BLaER1 treated with 17β-estradiol and CSF1 and Interleukin-3, amounts not matched to agents 10 nM and 100 nM (cell line): ENCODE results near the gene CCDC171.
A peak's percentile ranks its signal among the peaks of the same experiment; 100 is the strongest.

ENCODE experiments used
- H3K27ac ChIP-seq, 11 experiments: shearing (Covaris generic); formaldehyde crosslinking; 2 replicates each; pipeline ENCODE4 v1.8.1; 2022
- H3K27me3 ChIP-seq, 11 experiments: shearing (Covaris generic); formaldehyde crosslinking; 2 replicates each; pipeline ENCODE4 v1.8.1; 2022
- H3K36me3 ChIP-seq, 11 experiments: shearing (Covaris generic); formaldehyde crosslinking; 2 replicates each; pipeline ENCODE4 v1.8.1; 2022
- H3K4me1 ChIP-seq, 10 experiments: shearing (Covaris generic); formaldehyde crosslinking; 2 replicates each; pipeline ENCODE4 v1.8.1; 2022
- H3K4me2 ChIP-seq, 11 experiments: shearing (Covaris generic); formaldehyde crosslinking; 2 replicates each; pipeline ENCODE4 v1.8.1; 2022
- H3K4me3 ChIP-seq, 10 experiments: shearing (Covaris generic); formaldehyde crosslinking; 2 replicates each; pipeline ENCODE4 v1.8.1; 2022
- H3K9ac ChIP-seq, 11 experiments: shearing (Covaris generic); formaldehyde crosslinking; 2 replicates each; pipeline ENCODE4 v1.8.1; 2022
- H3K9me3 ChIP-seq, 11 experiments: shearing (Covaris generic); formaldehyde crosslinking; replicated peaks in 1 of 11; 2 replicates each; pipeline ENCODE4 v1.8.1; 2022
- H4K20me1 ChIP-seq, 11 experiments: shearing (Covaris generic); formaldehyde crosslinking; 2 replicates each; pipeline ENCODE4 v1.8.1; 2022
- Cebpa-rat ChIP-seq, 11 experiments: shearing (Covaris generic); IDR thresholded peaks; 2 replicates each; pipeline ENCODE4 v1.8.1; 2022

Gene CCDC171

DNA sequence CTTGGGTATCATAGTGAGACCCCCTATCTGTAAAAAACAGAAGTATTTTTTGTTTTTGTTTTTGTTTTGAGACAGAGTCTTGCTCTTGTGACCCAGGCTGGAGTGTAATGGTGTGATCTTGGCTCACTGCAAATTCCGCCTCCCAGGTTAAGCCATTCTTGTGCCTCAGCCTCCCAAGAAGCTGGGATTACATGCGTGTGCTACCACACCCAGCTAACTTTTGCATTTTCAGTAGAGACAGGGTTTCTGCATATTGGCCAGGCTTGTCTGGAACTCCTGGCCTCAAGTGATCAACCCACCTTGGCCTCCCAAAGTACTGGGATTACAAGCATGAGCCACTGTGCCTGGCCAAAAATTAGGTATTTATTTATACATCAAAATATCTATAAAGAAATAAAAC is 10.2 kb upstream of the CCDC171 start:
- peak overlapping the region in 1 of 11 experiments; percentile 24; a peak in 2 of 22 replicates for H3K4me2 ChIP-seq
- no peak overlapping the region for H3K9ac ChIP-seq
- peaks cover 0 to 10% (median 0%) of the 10 kb centered on the region in 11 experiments; a peak in 3 of 22 replicates for H3K9me3 ChIP-seq
- no peak for TF ChIP-seq Cebpa-rat (IDR thresholded peaks at IDR 0.05)
- no peaks in the 10 kb centered on the region for H4K20me1 ChIP-seq
- no peaks in the 10 kb centered on the region for H3K27me3 ChIP-seq
- H3K4me3 ChIP-seq, result no peak overlapping the region
- peaks cover 0 to 12% (median 0%) of the 10 kb centered on the region in 10 experiments; a peak in 6 of 20 replicates for H3K4me1 ChIP-seq
- H3K27ac ChIP-seq, result no peak overlapping the region; a peak in 1 of 22 replicates
- no peaks in the 10 kb centered on the region for H3K36me3 ChIP-seq

DNA sequence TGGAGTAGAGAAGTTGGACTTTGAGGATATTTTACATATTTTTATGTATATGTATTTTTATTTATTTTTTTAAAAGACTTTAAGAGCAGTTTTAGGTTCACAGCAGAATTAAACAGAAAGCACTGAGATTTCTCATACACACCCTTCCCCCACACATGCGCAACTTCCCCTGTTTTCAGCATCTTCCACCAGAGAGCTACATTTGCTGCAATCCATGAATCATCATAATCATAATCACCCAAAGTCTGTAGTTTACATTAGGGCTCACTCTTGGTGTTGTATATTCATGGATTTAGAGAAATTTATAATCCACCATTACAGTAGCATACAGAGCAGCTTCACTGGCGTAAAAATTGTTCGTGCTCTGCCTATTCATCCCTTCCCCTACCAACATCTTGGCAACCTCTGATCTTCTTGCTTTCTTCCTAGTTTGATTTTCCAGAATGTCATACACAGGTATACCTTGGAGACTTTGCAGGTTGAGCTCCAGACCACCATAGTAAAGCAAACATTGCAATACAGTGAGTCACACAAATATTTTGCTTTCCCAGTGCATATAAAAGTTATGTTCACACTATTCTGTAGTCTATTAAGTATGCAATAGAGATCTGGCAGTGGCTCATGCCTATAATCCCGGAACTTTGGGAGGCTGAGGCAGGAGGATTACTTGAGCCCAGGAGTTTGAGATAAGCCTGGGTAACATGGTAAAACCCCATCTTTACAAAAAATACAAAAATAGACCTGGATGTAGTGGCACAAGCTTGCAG is 9.6 kb upstream of the CCDC171 start:
- Histone ChIP-seq H3K9me3 (peaks cover 0 to 8% (median 0%) of the 10 kb centered on the region in 11 experiments; a peak in 3 of 22 replicates), H3K27me3 (no peaks in the 10 kb centered on the region), H3K4me1 (peaks cover 0 to 12% (median 0%) of the 10 kb centered on the region in 10 experiments; a peak in 6 of 20 replicates), H4K20me1 (no peaks in the 10 kb centered on the region), H3K27ac (no peak overlapping the region), H3K36me3 (no peaks in the 10 kb centered on the region), H3K9ac (no peak overlapping the region), H3K4me3 (no peak overlapping the region), H3K4me2 (peak overlapping the region in 2 of 11 experiments; percentile 16 to 24; a peak in 2 of 22 replicates)
- no peak for TF ChIP-seq Cebpa-rat (IDR thresholded peaks at IDR 0.05)

DNA sequence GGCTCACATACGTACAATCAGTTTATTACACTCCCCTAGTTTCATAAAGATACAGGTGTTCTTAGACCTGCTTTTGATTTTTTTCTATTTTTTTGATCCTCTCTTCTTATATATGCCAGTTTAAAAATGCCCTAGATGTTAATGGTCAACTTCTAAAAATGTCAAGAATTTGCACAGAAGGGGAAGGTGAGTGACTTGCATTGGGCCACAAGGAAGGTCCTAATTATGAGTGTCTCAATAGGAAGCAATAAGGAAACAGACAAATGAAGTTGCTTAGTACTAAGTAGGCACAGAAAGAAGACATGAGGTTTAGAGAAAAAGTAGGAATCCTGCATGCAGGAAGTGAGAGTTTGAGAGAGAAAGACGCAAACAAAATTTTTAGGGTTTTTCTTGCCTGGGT is 3.2 kb upstream of the CCDC171 start:
- Histone ChIP-seq H3K4me1 (peaks cover 3 to 21% (median 13%) of the 10 kb centered on the region in 10 experiments; a peak in 16 of 20 replicates), H3K36me3 (no peaks in the 10 kb centered on the region), H3K9me3 (no peaks in the 10 kb centered on the region), H3K4me3 (no peak overlapping the region), H3K27ac (no peak overlapping the region), H3K27me3 (no peaks in the 10 kb centered on the region), H4K20me1 (no peaks in the 10 kb centered on the region), H3K4me2 (no peak overlapping the region), H3K9ac (no peak overlapping the region)
- TF ChIP-seq Cebpa-rat (IDR thresholded peaks at IDR 0.05), result no peak

DNA sequence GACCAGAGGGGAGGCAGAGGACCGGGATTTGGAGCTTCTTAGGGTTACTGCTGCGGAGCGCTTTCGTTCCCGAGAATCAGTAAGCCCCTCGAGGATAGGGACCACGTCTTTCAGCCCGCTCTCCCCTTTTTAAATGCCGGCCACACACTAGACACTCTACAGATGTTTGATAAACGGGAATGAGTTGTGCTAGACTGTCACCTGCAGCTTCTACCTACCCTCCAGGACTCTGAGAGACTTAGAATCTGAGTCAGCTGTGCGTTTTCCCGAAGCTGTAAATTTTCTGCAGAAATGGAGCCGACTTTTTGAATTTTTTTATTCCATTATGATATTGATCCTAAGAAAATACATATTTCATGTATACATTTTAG is 670 bp downstream of the CCDC171 start:
- no peak for TF ChIP-seq Cebpa-rat (IDR thresholded peaks at IDR 0.05)
- Histone ChIP-seq H3K9ac (peak overlapping the region; percentile 72 to 82 (median 79)), H4K20me1 (no peaks in the 10 kb centered on the region), H3K4me3 (peak overlapping the region; percentile 70 to 89 (median 78)), H3K9me3 (no peaks in the 10 kb centered on the region; a peak in 1 of 22 replicates), H3K4me2 (peak overlapping the region; percentile 79 to 99 (median 92)), H3K36me3 (no peaks in the 10 kb centered on the region), H3K27ac (peak overlapping the region in 10 of 11 experiments; percentile 49 to 80 (median 73); a peak in 16 of 22 replicates), H3K4me1 (peaks cover 3 to 21% (median 13%) of the 10 kb centered on the region in 10 experiments; a peak in 16 of 20 replicates), H3K27me3 (no peaks in the 10 kb centered on the region)

DNA sequence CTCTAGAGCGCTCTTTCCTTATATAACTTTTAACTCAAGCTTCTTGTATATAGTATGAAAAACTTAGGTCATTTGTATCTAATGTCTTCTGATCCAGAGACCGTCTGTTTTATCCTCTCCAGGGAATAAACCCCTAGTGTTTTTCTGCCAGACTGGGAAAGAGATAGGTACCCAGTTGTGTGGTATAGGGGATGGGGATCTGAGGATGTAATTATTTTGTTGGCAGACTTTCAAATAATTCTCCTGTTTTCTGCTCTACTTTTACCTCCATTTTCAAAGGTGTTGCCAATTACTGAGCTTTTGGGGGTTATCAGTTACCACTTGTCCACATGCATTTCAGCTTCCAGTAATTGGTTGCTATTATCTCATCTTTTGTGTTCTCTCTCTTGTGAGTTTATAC is 17.9 kb downstream of the CCDC171 start:
- Histone ChIP-seq H3K27me3 (no peaks in the 10 kb centered on the region), H4K20me1 (no peaks in the 10 kb centered on the region), H3K4me1 (no peaks in the 10 kb centered on the region), H3K9me3 (peaks cover 0 to 8% (median 0%) of the 10 kb centered on the region in 11 experiments; a peak in 1 of 22 replicates), H3K27ac (no peak overlapping the region), H3K9ac (no peak overlapping the region), H3K36me3 (no peaks in the 10 kb centered on the region), H3K4me2 (no peak overlapping the region), H3K4me3 (no peak overlapping the region)
- TF ChIP-seq Cebpa-rat (IDR thresholded peaks at IDR 0.05), result no peak

DNA sequence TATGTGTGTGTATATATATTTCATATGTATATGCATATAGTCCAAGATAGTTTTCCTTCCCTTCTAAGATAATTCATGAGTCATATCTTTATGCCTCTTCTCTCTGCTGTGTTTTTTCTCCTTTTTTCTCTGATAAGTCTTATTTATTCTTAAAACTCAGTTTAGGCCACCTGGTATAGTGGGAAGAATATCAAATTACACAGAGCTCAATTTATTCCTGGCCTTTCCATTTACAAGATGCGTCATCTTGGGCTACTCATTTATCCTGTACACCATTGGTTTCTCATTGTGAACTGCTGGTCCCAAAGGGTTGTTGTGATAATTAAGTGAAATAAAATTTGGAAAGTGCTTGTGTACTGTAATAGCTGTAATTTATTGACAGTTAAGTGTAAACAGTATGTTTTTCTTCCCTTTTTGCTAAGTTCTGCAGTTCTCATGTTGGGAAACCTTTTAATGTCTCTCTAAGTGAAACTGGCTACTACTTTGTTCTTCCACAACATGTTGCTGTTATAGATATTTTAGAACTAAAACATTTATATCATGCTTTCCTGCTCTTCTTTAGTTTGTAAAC is 19.4 kb downstream of the CCDC171 start:
- Histone ChIP-seq H3K4me3 (no peak overlapping the region), H3K4me1 (no peaks in the 10 kb centered on the region), H3K36me3 (no peaks in the 10 kb centered on the region), H3K27me3 (no peaks in the 10 kb centered on the region), H3K9ac (no peak overlapping the region), H4K20me1 (no peaks in the 10 kb centered on the region), H3K4me2 (no peak overlapping the region), H3K9me3 (peaks cover 0 to 8% (median 0%) of the 10 kb centered on the region in 11 experiments; a peak in 1 of 22 replicates), H3K27ac (no peak overlapping the region)
- TF ChIP-seq Cebpa-rat (IDR thresholded peaks at IDR 0.05), result no peak

DNA sequence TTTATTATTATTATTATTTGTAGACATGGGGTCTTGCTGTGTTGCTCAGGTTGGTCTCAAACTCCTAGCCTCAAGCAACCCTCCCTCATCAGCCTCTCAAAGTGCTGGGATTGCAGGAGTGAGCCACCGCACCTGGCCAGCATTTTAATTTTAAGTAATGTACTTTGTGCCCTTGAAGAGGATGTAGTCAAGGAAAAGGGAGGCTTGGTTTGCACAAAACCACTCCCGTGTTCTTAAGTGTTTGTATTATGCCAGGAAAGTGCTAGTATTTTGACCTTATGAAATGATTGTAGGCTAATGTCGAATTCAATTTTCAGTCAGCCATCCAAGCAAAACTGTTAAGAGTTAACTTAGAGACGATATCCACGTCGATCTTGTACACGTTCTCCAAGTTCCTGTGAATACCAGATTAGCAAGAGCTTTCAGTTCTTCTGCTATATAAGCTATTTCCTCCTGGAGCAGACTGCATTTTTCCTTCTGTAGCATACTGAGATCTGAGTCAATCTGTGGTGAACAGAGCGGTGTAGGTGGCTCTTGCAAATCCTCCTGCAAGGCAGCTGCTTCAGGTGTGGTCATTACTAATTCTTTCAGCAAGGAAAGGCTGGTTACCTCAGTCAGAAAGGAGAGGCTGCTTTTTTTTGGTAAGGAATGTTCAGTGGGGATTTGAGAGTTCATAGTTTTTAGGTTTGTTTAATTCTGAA is 23.7 kb downstream of the CCDC171 start:
- no peak overlapping the region for H3K27ac ChIP-seq
- no peak for TF ChIP-seq Cebpa-rat (IDR thresholded peaks at IDR 0.05)
- H3K4me2 ChIP-seq, result no peak overlapping the region
- H3K27me3 ChIP-seq, result no peaks in the 10 kb centered on the region
- H3K4me3 ChIP-seq, result no peak overlapping the region
- no peaks in the 10 kb centered on the region for H4K20me1 ChIP-seq
- H3K36me3 ChIP-seq, result no peaks in the 10 kb centered on the region
- no peaks in the 10 kb centered on the region for H3K9me3 ChIP-seq
- H3K9ac ChIP-seq, result no peak overlapping the region
- no peaks in the 10 kb centered on the region for H3K4me1 ChIP-seq

DNA sequence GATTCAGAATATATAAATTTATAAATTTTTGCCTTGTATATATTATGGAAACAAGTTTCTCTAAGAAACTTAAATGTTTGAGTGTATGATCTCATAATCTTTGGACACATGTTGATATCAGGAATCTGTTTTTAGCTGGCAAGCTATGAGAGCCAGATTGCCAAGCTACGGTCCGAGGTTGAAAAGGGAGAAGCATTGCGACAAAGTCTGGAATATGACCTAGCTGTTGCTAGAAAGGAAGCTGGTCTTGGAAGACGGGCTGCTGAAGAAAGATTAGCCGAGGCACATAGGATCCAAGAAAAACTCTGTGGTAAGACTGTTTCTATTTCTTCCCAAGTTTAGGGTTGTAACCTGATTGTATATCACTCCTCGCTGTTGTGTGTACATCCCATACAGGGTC is 25.9 kb downstream of the CCDC171 start:
- no peak for TF ChIP-seq Cebpa-rat (IDR thresholded peaks at IDR 0.05)
- H3K4me3 ChIP-seq, result no peak overlapping the region
- H3K4me1 ChIP-seq, result no peaks in the 10 kb centered on the region
- no peaks in the 10 kb centered on the region; a peak in 1 of 22 replicates for H3K9me3 ChIP-seq
- H3K4me2 ChIP-seq, result no peak overlapping the region
- H3K27ac ChIP-seq, result no peak overlapping the region
- H3K9ac ChIP-seq, result no peak overlapping the region
- H3K36me3 ChIP-seq, result no peaks in the 10 kb centered on the region
- no peaks in the 10 kb centered on the region for H3K27me3 ChIP-seq
- no peaks in the 10 kb centered on the region for H4K20me1 ChIP-seq

DNA sequence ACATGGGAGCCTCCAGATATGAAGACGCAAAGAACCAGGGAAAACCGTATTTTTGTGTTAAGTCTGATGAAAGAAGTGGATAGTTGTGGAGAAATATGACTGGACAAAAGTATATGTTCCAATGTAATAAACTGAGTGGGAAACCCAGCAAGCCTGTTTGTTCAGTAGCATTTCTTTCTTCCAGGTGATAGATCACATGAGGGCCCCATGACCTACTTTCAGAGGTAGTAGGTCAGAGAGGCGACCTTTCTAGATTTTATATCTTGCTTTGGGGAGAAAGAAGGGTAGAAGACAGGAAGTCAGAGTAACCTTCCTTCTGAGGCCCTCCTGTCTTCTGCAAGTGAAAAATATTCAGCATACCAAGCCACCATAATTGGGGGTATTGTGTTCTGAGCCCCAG is 31.5 kb downstream of the CCDC171 start:
- H3K36me3 ChIP-seq, result no peaks in the 10 kb centered on the region
- no peak overlapping the region for H3K9ac ChIP-seq
- H3K27ac ChIP-seq, result no peak overlapping the region
- H3K9me3 ChIP-seq, result no peaks in the 10 kb centered on the region; a peak in 1 of 22 replicates
- no peak overlapping the region for H3K4me3 ChIP-seq
- no peaks in the 10 kb centered on the region for H3K27me3 ChIP-seq
- no peak for TF ChIP-seq Cebpa-rat (IDR thresholded peaks at IDR 0.05)
- H3K4me2 ChIP-seq, result no peak overlapping the region
- no peaks in the 10 kb centered on the region for H3K4me1 ChIP-seq
- no peaks in the 10 kb centered on the region for H4K20me1 ChIP-seq
